GM12878 (cell line): Measurements from ENCODE around the gene VMAC. TPM values are rescaled to one million over a fixed set of nuclear protein-coding genes. Genes with fewer than 3 reads are reported as not detected.

Source experiments
- ATAC-seq: fragments of 200-7000 bp; cut with Tn5 transposase; 3 replicates; pipeline ENCODE4 v1.9.1; 2020; ENCODE audit warnings: mild to moderate bottlenecking, moderate library complexity
- BruUV-seq: library from RNA; stranded (reverse); fragments of 400-500 nt; replicated peaks from 2 replicates; lab custom pipeline; 2021; lab: Mats Ljungman, UMichigan
- CTCF ChIA-PET: fragments of 300-600 bp; sonication (Branson Sonifier 250); formaldehyde crosslinking; extraction: SDS; loops from one replicate; lab custom pipeline; 2021; ENCODE audit warnings: inconsistent platforms; lab: Yijun Ruan, JAX
- POLR2A ChIA-PET: fragments of 350-600 bp; formaldehyde crosslinking; extraction: SDS; loops from one replicate; lab custom pipeline; 2021; ENCODE audit warnings: inconsistent platforms; lab: Charles Lee
- RAD21 ChIA-PET: fragments of 300-600 bp; sonication (Branson Sonifier 250); formaldehyde crosslinking; loops from one replicate; lab custom pipeline; 2023; ENCODE audit warnings: antibody characterized with exemption; ENCODE audit not compliant: unreplicated experiment; lab: Charles Lee
- SMC1A ChIA-PET: fragments of 300-600 bp; sonication (Branson Sonifier 250); formaldehyde crosslinking; loops from one replicate; lab custom pipeline; 2023; ENCODE audit not compliant: unreplicated experiment, uncharacterized antibody; lab: Charles Lee
- DNase-seq: peaks from one replicate; pipeline ENCODE4 v3.0.0-alpha.2; 2011; ENCODE audit warnings: low read depth, low spot score
- FAIRE-seq: peaks from 3 replicates; lab custom pipeline; 2011; peaks lifted over from hg19 to GRCh38; lab: Jason Lieb, UNC
- H2AFZ ChIP-seq: 2 replicates; pipeline ENCODE4 v1.6.0; 2011; ENCODE audit warnings: low read depth, low read length, control low read depth; ENCODE audit not compliant: control insufficient read depth
- H3K27ac ChIP-seq: 2 replicates; pipeline ENCODE4 v1.5.1; 2011; ENCODE audit warnings: control low read depth; ENCODE audit not compliant: control insufficient read depth, insufficient read depth
- H3K27me3 ChIP-seq, 2 experiments: replicated peaks in 1 of 2; 2 replicates each; pipeline versions ENCODE4 v1.6.0 to v1.6.1; 2011; ENCODE audit warnings: low read length in 1 of 2; ENCODE audit not compliant: control insufficient read depth in 2 of 2, insufficient read depth in 2 of 2
- H3K36me3 ChIP-seq, 2 experiments: 2 replicates each; pipeline ENCODE4 v1.5.1; 2011; ENCODE audit warnings: low read length in 1 of 2; ENCODE audit not compliant: control insufficient read depth in 2 of 2, insufficient read depth in 2 of 2
- H3K4me1 ChIP-seq: 2 replicates; pipeline ENCODE4 v1.6.1; 2011; ENCODE audit warnings: mild to moderate bottlenecking, low read length, moderate library complexity, mixed read lengths; ENCODE audit not compliant: control insufficient read depth, insufficient read depth
- H3K4me2 ChIP-seq: 2 replicates; pipeline ENCODE4 v1.6.0; 2011; ENCODE audit warnings: control low read depth; ENCODE audit not compliant: control insufficient read depth, insufficient read depth
- H3K4me3 ChIP-seq: fragments of 200-600 bp; sonication (generic); 2 replicates; pipeline ENCODE4 v1.5.1; 2016
- H3K79me2 ChIP-seq: 2 replicates; pipeline ENCODE4 v1.6.0; 2011; ENCODE audit warnings: low read length; ENCODE audit not compliant: control insufficient read depth, insufficient read depth
- H3K9ac ChIP-seq: 2 replicates; pipeline ENCODE4 v1.8.0; 2011; ENCODE audit warnings: low read length, control low read depth, mixed read lengths; ENCODE audit not compliant: control insufficient read depth, insufficient read depth
- H3K9me3 ChIP-seq: replicated peaks from 3 replicates; pipeline ENCODE4 v1.5.1; 2011; ENCODE audit warnings: mild to moderate bottlenecking, low read length; ENCODE audit not compliant: control insufficient read depth, insufficient read depth
- H4K20me1 ChIP-seq: 2 replicates; pipeline ENCODE4 v1.6.0; 2011; ENCODE audit not compliant: control insufficient read depth, insufficient read depth
- EZH2 ChIP-seq: IDR thresholded peaks from 2 replicates; pipeline ENCODE4 v1.6.1; 2012; ENCODE audit warnings: low read depth, mild to moderate bottlenecking, control low read depth, inconsistent platforms, low read length, borderline replicate concordance; ENCODE audit not compliant: control insufficient read depth
- MTA3 ChIP-seq: IDR thresholded peaks from 2 replicates; pipeline ENCODE4 v1.6.1; 2012; ENCODE audit warnings: low read length, inconsistent platforms, borderline replicate concordance
- MYC ChIP-seq: IDR thresholded peaks from 2 replicates; pipeline ENCODE4 v1.6.1; 2011; ENCODE audit warnings: mild to moderate bottlenecking, low read length, moderate library complexity, inconsistent platforms; ENCODE audit not compliant: insufficient read depth, insufficient replicate concordance, insufficient read length, severe bottlenecking
- NR2F1 ChIP-seq: fragments of 450-650 bp; conservative IDR thresholded peaks from 2 replicates; pipeline ENCODE4 v1.6.1; 2017; ENCODE audit warnings: mild to moderate bottlenecking
- PML ChIP-seq: IDR thresholded peaks from 2 replicates; pipeline ENCODE4 v1.6.1; 2012; ENCODE audit warnings: low read length, inconsistent platforms
- POU2F2 ChIP-seq: IDR thresholded peaks from 3 replicates; pipeline ENCODE4 v1.6.1; 2011; ENCODE audit warnings: low read depth, mild to moderate bottlenecking, low read length, borderline replicate concordance
- RAD51 ChIP-seq: fragments of 450-650 bp; IDR thresholded peaks from 2 replicates; pipeline ENCODE4 v1.6.1; 2016; ENCODE audit warnings: moderate library complexity, mild to moderate bottlenecking, inconsistent platforms
- RELA ChIP-seq: fragments of 450-650 bp; IDR thresholded peaks from 2 replicates; pipeline ENCODE4 v1.8.0; 2014; ENCODE audit warnings: borderline replicate concordance; ENCODE audit not compliant: partially characterized antibody
- SIX5 ChIP-seq: IDR thresholded peaks from 2 replicates; pipeline ENCODE4 v1.6.1; 2011; ENCODE audit warnings: mild to moderate bottlenecking, low read depth, low read length, moderate library complexity; ENCODE audit not compliant: severe bottlenecking
- SMAD5 ChIP-seq: IDR thresholded peaks from 2 replicates; pipeline ENCODE4 v1.6.1; 2016; ENCODE audit warnings: antibody characterized with exemption, low read depth
- SUPT20H ChIP-seq: IDR thresholded peaks from 2 replicates; pipeline ENCODE4 v1.6.1; 2011; ENCODE audit warnings: low read depth, mild to moderate bottlenecking, low read length, moderate library complexity, borderline replicate concordance; ENCODE audit not compliant: control insufficient read depth
- SUZ12 ChIP-seq: fragments of 200-600 bp; sonication (generic); IDR thresholded peaks from one replicate; pipeline ENCODE4 v1.6.1; 2018; ENCODE audit warnings: antibody characterized with exemption, mild to moderate bottlenecking; ENCODE audit not compliant: unreplicated experiment
- ZNF24 ChIP-seq: fragments of 450-650 bp; IDR thresholded peaks from 2 replicates; pipeline ENCODE4 v1.6.1; 2017; ENCODE audit warnings: antibody characterized with exemption, mild to moderate bottlenecking
- WGBS: methylation state at CpG from one replicate; pipeline ENCODE4 v1.1.6; 2016; ENCODE audit warnings: low lambda C conversion rate; ENCODE audit not compliant: insufficient replicate concordance, insufficient coverage; ENCODE audit errors: missing lambda C conversion rate; 5-methylcytosine and 5-hydroxymethylcytosine counted together
- in situ Hi-C: fragments of 300-500 bp; cut with MboI; formaldehyde crosslinking; loops from 9 replicates; pipeline ENCODE4 v1.14.3; 2018; ENCODE audit warnings: mixed read lengths
- intact Hi-C: fragments of 100-400 bp; cut with micrococcal nuclease; formaldehyde crosslinking; loops from one replicate; pipeline ENCODE4 v1.14.2; 2022; ENCODE audit not compliant: unreplicated experiment
- polyA plus RNA-seq, 11 experiments: library from polyadenylated mRNA; depleted of rRNA in 4 of 11; unstranded in 6 of 11; stranded (reverse) in 5 of 11; fragments of >200 nt; fragmentation: Nextera tagmentation in 4 of 11; fragmentation: Illumina TruSeq in 1 of 11; extraction: Ambion mirVana in 4 of 11; extraction: Trizol in 1 of 11; gene quantifications; 1 replicate in 1 of 11; 2 replicates in 10 of 11; pipeline versions ENCODE4 v1.2.1 to v1.2.3, GENCODE V29; 2011 to 2016; ENCODE audit warnings: inconsistent platforms in 2 of 11, missing spikeins in 2 of 11, low read depth in 1 of 11
- total RNA-seq, 4 experiments: library from RNA; depleted of rRNA in 3 of 4; stranded (reverse); fragments of >200 nt in 3 of 4; fragmentation: Illumina TruSeq in 1 of 4; extraction: Trizol in 1 of 4; gene quantifications; 2 replicates each; pipeline versions ENCODE4 v1.2.1 to v1.2.3, GENCODE V29; 2013 to 2021
- TF ChIP-seq, protein P1 (sequence below): IDR thresholded peaks from 2 replicates; pipeline ENCODE4 v1.6.1; 2012; ENCODE audit warnings: low read length, inconsistent platforms
- TF ChIP-seq, protein P2 (sequence below): IDR thresholded peaks from 2 replicates; pipeline ENCODE4 v1.6.1; 2012; ENCODE audit warnings: improper control_type of control experiment, low read depth, low read length; ENCODE audit not compliant: insufficient replicate concordance
- TF ChIP-seq, protein P3 (sequence below): IDR thresholded peaks from 2 replicates; pipeline ENCODE4 v1.6.1; 2012; ENCODE audit warnings: low read depth, low read length, improper control_type of control experiment

VMAC gene
- total and polyA plus RNA-seq, 10 of the 15 experiments (the other 5 are each of a cell fraction or from before 2014, with no cell fraction given), result 0.18 to 6.8 (median 1.8) TPM

DNA sequence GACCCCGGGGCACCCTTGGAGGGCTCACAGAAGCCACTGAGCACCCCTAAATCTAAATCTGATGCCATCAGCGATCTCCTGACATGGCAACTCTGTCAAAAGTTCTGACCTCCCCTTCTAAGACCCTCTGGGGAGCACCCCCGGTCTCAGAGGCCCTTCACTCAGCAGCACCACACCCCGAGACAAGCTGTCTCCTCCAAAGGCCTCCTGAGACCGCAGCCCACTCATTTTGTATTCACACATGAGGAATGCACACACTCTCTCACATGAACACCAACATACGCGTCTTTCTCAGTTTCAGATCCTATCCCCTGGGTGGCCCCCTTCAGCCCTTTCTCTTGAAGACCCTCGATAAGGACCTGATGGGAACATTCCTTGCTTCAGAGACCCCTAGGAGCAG is 3.7 kb upstream of the VMAC start:
- Histone ChIP-seq H2AFZ (no peak overlapping the region), H3K4me3 (no peak overlapping the region), H3K27me3 (no peaks in the 10 kb centered on the region), H3K27ac (no peak overlapping the region), H3K9me3 (no peaks in the 10 kb centered on the region), H3K79me2 (peaks cover 33% of the 10 kb centered on the region), H3K4me2 (peak overlapping the region; percentile 55; the same call in 1 of the 2 replicates), H4K20me1 (peaks cover 4% of the 10 kb centered on the region; the same call in 1 of the 2 replicates), H3K4me1 (peaks cover 9% of the 10 kb centered on the region), H3K36me3 (peaks cover 6 to 8% of the 10 kb centered on the region in 2 experiments; a peak in 3 of 4 replicates), H3K9ac (peak overlapping the region; percentile 2; the same call in 1 of the 2 replicates)
- DNase-seq, result no peak
- intact Hi-C loops, result no loop called here
- WGBS, result 78% methylated on average over 8 of the region's 8 CpGs
- no peak for ATAC-seq
- ChIA-PET SMC1A (no interaction called here), CTCF (interaction anchor here (2.9 kb wide), 1 partner anchor 97 kb away, joined by 11 read pairs; the partner anchor contains the start of gene NRTN), POLR2A (no interaction called here), RAD21 (no interaction called here)
- no peak for FAIRE-seq
- in situ Hi-C loops, result no loop called here
- TSS peak; percentile 50 for BruUV-seq
- TF ChIP-seq SMAD5 (no peak), MYC (no peak), SUZ12 (no peak), NR2F1 (no peak), RAD51 (no peak), PML (no peak), SIX5 (no peak), EZH2 (no peak), SUPT20H (no peak), RELA (no peak), MTA3 (no peak), ZNF24 (no peak), POU2F2 (no peak)
- TF ChIP-seq, protein P1, sequence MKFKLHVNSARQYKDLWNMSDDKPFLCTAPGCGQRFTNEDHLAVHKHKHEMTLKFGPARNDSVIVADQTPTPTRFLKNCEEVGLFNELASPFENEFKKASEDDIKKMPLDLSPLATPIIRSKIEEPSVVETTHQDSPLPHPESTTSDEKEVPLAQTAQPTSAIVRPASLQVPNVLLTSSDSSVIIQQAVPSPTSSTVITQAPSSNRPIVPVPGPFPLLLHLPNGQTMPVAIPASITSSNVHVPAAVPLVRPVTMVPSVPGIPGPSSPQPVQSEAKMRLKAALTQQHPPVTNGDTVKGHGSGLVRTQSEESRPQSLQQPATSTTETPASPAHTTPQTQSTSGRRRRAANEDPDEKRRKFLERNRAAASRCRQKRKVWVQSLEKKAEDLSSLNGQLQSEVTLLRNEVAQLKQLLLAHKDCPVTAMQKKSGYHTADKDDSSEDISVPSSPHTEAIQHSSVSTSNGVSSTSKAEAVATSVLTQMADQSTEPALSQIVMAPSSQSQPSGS, result no peak
- TF ChIP-seq, protein P2, sequence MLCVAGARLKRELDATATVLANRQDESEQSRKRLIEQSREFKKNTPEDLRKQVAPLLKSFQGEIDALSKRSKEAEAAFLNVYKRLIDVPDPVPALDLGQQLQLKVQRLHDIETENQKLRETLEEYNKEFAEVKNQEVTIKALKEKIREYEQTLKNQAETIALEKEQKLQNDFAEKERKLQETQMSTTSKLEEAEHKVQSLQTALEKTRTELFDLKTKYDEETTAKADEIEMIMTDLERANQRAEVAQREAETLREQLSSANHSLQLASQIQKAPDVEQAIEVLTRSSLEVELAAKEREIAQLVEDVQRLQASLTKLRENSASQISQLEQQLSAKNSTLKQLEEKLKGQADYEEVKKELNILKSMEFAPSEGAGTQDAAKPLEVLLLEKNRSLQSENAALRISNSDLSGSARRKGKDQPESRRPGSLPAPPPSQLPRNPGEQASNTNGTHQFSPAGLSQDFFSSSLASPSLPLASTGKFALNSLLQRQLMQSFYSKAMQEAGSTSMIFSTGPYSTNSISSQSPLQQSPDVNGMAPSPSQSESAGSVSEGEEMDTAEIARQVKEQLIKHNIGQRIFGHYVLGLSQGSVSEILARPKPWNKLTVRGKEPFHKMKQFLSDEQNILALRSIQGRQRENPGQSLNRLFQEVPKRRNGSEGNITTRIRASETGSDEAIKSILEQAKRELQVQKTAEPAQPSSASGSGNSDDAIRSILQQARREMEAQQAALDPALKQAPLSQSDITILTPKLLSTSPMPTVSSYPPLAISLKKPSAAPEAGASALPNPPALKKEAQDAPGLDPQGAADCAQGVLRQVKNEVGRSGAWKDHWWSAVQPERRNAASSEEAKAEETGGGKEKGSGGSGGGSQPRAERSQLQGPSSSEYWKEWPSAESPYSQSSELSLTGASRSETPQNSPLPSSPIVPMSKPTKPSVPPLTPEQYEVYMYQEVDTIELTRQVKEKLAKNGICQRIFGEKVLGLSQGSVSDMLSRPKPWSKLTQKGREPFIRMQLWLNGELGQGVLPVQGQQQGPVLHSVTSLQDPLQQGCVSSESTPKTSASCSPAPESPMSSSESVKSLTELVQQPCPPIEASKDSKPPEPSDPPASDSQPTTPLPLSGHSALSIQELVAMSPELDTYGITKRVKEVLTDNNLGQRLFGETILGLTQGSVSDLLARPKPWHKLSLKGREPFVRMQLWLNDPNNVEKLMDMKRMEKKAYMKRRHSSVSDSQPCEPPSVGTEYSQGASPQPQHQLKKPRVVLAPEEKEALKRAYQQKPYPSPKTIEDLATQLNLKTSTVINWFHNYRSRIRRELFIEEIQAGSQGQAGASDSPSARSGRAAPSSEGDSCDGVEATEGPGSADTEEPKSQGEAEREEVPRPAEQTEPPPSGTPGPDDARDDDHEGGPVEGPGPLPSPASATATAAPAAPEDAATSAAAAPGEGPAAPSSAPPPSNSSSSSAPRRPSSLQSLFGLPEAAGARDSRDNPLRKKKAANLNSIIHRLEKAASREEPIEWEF, result no peak
- TF ChIP-seq, protein P3, sequence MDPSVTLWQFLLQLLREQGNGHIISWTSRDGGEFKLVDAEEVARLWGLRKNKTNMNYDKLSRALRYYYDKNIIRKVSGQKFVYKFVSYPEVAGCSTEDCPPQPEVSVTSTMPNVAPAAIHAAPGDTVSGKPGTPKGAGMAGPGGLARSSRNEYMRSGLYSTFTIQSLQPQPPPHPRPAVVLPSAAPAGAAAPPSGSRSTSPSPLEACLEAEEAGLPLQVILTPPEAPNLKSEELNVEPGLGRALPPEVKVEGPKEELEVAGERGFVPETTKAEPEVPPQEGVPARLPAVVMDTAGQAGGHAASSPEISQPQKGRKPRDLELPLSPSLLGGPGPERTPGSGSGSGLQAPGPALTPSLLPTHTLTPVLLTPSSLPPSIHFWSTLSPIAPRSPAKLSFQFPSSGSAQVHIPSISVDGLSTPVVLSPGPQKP, result no peak
